Breast epithelium (tissue), 3 donors: ENCODE results near the gene KCNJ6.

Source experiments
- CTCF ChIP-seq, 3 donors: fragments of 450-650 bp; IDR thresholded peaks; one replicate each; pipeline ENCODE4 v1.5.1; 2016 to 2017; ENCODE audit warnings: antibody characterized with exemption in 3 of 3, mild to moderate bottlenecking in 3 of 3, moderate library complexity in 3 of 3
- POLR2A ChIP-seq: fragments of 450-650 bp; IDR thresholded peaks from one replicate; pipeline ENCODE4 v1.6.1; 2016; ENCODE audit warnings: antibody characterized with exemption, mild to moderate bottlenecking, moderate library complexity
- POLR2AphosphoS5 ChIP-seq, 3 donors: sonication (generic); formaldehyde crosslinking; IDR thresholded peaks; one replicate each; pipeline ENCODE4 v1.6.1; 2017; ENCODE audit warnings: antibody characterized with exemption in 3 of 3

DNA sequence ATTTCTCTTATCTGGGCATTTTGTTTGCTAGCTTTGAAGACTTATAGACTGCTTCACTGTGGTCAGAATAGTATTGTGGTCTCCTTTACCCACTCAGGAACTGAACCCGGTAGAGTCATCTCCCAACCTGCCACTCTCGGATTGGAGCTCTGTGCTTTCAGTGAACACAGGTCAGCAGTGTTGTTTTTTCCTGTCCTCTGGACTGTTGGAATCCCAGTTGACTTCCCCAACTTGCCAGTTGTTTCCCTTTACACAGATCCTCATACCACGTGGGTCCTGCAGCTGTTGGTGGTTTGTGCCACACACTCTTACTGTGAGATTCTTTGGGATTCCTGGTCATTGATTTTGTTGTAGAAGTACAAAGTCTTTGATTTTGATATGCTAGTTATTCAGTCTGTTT, 335.6 kb downstream of the KCNJ6 start:
- TF ChIP-seq CTCF (IDR thresholded peaks at IDR 0.05): no peak
- TF ChIP-seq POLR2AphosphoS5 (IDR thresholded peaks at IDR 0.05): no peak
- TF ChIP-seq POLR2A: no peak
